Sigmoid colon (tissue), 7 donors: ENCODE data around the gene DYNC2I2. TPM values are rescaled to one million over a fixed set of nuclear protein-coding genes. Genes with fewer than 3 reads are reported as not detected.

ENCODE experiments used
- DNase-seq: peaks from one replicate; pipeline ENCODE4 v3.0.0-alpha.2; 2019
- H3K27ac ChIP-seq, 4 donors: fragments of 200-600 bp; sonication (generic); one replicate each; pipeline ENCODE4 v1.5.1; 2016 to 2019; ENCODE audit warnings: mild to moderate bottlenecking in 1 of 4
- H3K27me3 ChIP-seq, 3 donors: fragments of 200-600 bp; sonication (generic); one replicate each; pipeline ENCODE4 v1.5.1; 2019; ENCODE audit warnings: mild to moderate bottlenecking in 1 of 3
- H3K36me3 ChIP-seq, 4 donors: fragments of 200-600 bp; sonication (generic); one replicate each; pipeline ENCODE4 v1.5.1; 2016 to 2019
- H3K4me1 ChIP-seq, 4 donors: fragments of 200-600 bp; sonication (generic); one replicate each; pipeline ENCODE4 v1.5.1; 2017 to 2019
- H3K4me3 ChIP-seq, 4 donors: fragments of 200-600 bp; sonication (generic); one replicate each; pipeline ENCODE4 v1.5.1; 2017 to 2019; ENCODE audit warnings: mild to moderate bottlenecking in 2 of 4, moderate library complexity in 1 of 4
- H3K9me3 ChIP-seq, 4 donors: fragments of 200-600 bp in 3 of 4; sonication (generic) in 3 of 4; one replicate each; pipeline versions ENCODE4 v1.5.1 to v1.6.1; 2013 to 2019
- EP300 ChIP-seq, 4 donors: sonication (generic); formaldehyde crosslinking; IDR thresholded peaks; one replicate each; pipeline ENCODE4 v1.6.1; 2017; ENCODE audit warnings: antibody characterized with exemption in 4 of 4
- POLR2A ChIP-seq, 2 donors: fragments of 450-650 bp; IDR thresholded peaks; one replicate each; pipeline ENCODE4 v1.6.1; 2016; ENCODE audit warnings: antibody characterized with exemption in 2 of 2, mild to moderate bottlenecking in 2 of 2, moderate library complexity in 2 of 2
- POLR2AphosphoS5 ChIP-seq, 4 donors: sonication (generic); formaldehyde crosslinking; IDR thresholded peaks; one replicate each; pipeline ENCODE4 v1.6.1; 2017; ENCODE audit warnings: antibody characterized with exemption in 4 of 4
- WGBS, 2 donors: extraction: QIAGEN DNeasy Blood & Tissue Kit; methylation state at CpG; one replicate each; pipeline ENCODE4 v1.1.7; 2013; 5-methylcytosine and 5-hydroxymethylcytosine counted together
- intact Hi-C: fragments of 100-400 bp; cut with DNase I; formaldehyde crosslinking; loops from one replicate; pipeline ENCODE4 v1.15.1; 2023
- polyA plus RNA-seq, 3 donors: library from polyadenylated mRNA; stranded (reverse); fragments of 200-250 nt; gene quantifications; one replicate each; pipeline ENCODE4 v1.2.3, GENCODE V29; 2013
- total RNA-seq, 4 donors: library from RNA; depleted of rRNA; stranded (reverse); fragments of >200 nt; gene quantifications; one replicate each; pipeline ENCODE4 v1.1.0, GENCODE V29; 2016
- TF ChIP-seq, protein P1 (sequence below), 4 experiments: fragments of 450-650 bp in 3 of 4; fragments of 200-600 bp in 1 of 4; IDR thresholded peaks; one replicate each; pipeline ENCODE4 v1.5.1; 2016 to 2019; ENCODE audit warnings: antibody characterized with exemption in 4 of 4, mild to moderate bottlenecking in 3 of 4, moderate library complexity in 2 of 4
- donor health status: healthy with polysubstance abuse.
- donor health status: Bipolar disorder and iron deficiency.
- donor health status: healthy.

The DYNC2I2 gene
- total and polyA plus RNA-seq, 7 donors = 21.6 to 87.4 (median 33.0) TPM

DNA sequence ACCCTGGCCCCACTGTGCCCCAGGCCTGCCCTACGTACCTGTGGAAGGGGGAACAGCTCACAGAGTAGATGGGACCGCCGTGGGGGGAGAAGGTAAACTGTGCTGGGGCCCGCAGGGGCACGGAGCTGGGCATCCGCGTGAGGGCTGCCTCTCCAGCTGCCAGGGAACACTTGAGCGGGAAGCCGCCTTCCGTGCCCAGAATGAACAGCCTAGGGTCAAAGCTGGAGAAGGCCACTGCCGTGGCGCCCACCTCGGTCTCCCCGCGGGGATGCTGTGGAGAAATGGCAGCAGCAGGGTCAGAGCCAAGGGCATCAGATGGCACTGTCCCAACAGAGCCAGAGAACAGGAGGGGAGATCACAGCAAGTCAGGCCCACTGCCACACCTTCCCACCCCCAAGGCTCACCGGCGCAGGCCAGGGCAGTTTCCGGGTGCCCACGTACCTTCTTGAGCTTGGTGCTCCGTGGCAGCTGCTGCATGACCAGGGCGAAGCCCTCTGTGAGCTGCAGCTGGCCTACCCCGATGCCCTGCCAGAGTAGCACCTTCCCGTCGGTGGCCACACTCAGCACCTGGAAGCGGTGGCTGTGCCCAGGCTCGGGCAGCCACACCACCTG is 21.9 kb downstream of the DYNC2I2 start:
- H3K4me3 ChIP-seq = no peak overlapping the region
- TF ChIP-seq EP300 (IDR thresholded peaks at IDR 0.05) = no peak
- no peak for TF ChIP-seq POLR2AphosphoS5 (IDR thresholded peaks at IDR 0.05)
- TF ChIP-seq, protein P1, sequence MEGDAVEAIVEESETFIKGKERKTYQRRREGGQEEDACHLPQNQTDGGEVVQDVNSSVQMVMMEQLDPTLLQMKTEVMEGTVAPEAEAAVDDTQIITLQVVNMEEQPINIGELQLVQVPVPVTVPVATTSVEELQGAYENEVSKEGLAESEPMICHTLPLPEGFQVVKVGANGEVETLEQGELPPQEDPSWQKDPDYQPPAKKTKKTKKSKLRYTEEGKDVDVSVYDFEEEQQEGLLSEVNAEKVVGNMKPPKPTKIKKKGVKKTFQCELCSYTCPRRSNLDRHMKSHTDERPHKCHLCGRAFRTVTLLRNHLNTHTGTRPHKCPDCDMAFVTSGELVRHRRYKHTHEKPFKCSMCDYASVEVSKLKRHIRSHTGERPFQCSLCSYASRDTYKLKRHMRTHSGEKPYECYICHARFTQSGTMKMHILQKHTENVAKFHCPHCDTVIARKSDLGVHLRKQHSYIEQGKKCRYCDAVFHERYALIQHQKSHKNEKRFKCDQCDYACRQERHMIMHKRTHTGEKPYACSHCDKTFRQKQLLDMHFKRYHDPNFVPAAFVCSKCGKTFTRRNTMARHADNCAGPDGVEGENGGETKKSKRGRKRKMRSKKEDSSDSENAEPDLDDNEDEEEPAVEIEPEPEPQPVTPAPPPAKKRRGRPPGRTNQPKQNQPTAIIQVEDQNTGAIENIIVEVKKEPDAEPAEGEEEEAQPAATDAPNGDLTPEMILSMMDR (IDR thresholded peaks at IDR 0.05) = no peak
- no peak for TF ChIP-seq POLR2A (IDR thresholded peaks at IDR 0.05)
- peaks cover 37 to 61% (median 47%) of the 10 kb centered on the region in 4 donors for H3K36me3 ChIP-seq
- H3K27ac ChIP-seq = peak overlapping the region; percentile 75 to 91 (median 80)
- H3K9me3 ChIP-seq = no peaks in the 10 kb centered on the region
- H3K27me3 ChIP-seq = no peaks in the 10 kb centered on the region
- no peak for DNase-seq
- intact Hi-C loops = loop anchor here (10.0 kb wide), 1 partner anchor 1590 kb away; no protein-coding TSS in a partner anchor
- WGBS, 2 donors = 56 to 84% methylated on average over 26 of the region's 26 CpGs
- H3K4me1 ChIP-seq = peaks cover 0 to 26% (median 22%) of the 10 kb centered on the region in 4 donors

DNA sequence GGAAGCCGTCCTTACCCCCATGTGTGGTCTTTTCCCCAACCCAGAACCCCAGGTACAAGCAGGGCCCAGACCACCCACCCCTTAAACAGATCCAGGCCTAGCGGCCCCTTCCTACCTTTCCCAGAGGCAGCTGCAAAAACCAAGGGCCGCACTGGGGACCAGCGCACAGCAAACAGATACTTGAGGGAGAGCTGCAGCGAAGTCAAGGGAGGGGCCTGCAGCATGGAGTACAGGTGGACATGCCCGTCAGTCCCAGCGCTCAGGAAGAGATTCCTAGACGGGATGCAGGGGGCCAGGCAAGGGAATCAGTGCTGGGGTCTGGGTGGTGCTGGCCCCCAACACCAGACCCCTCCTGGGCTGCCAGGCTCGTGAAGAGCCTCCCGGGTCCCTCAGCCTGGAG is 22.5 kb downstream of the DYNC2I2 start:
- Histone ChIP-seq H3K27ac (peak overlapping the region; percentile 75 to 91 (median 80)), H3K4me1 (peaks cover 0 to 26% (median 23%) of the 10 kb centered on the region in 4 donors), H3K4me3 (no peak overlapping the region), H3K27me3 (no peaks in the 10 kb centered on the region), H3K9me3 (no peaks in the 10 kb centered on the region), H3K36me3 (peaks cover 44 to 64% (median 51%) of the 10 kb centered on the region in 4 donors)
- TF ChIP-seq POLR2AphosphoS5 (IDR thresholded peaks at IDR 0.05) (no peak), POLR2A (IDR thresholded peaks at IDR 0.05) (no peak), EP300 (IDR thresholded peaks at IDR 0.05) (no peak)
- TF ChIP-seq, protein P1 (IDR thresholded peaks at IDR 0.05) = no peak
- no peak for DNase-seq
- WGBS, 2 donors = 93 to 94% methylated on average over 10 of the region's 10 CpGs
- intact Hi-C loops = loop anchor here (10.0 kb wide), 1 partner anchor 1591 kb away; no protein-coding TSS in a partner anchor

DNA sequence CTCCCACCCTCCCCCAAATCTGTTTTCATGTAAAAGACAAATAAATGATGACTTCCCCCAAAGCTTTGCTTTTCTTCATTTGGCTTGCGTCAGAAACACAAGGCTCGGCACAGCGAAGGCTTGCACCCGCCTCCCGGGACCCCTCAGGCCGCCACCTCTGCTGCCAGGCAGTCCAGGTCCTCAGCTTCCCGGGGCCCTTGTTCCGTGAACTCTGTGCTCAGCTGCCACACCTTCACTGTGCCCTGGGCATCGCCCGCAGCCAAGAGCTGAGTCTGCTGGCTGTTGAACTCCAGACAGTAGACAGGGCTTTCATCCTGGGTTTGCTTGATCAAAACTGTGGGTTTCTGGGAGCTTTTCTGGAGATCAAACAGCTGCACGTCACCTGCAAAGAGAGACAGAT is 23.0 kb downstream of the DYNC2I2 start:
- no peak overlapping the region for H3K27ac ChIP-seq
- peaks cover 44 to 64% (median 56%) of the 10 kb centered on the region in 4 donors for H3K36me3 ChIP-seq
- no peak overlapping the region for H3K4me3 ChIP-seq
- TF ChIP-seq POLR2A (IDR thresholded peaks at IDR 0.05) (no peak), POLR2AphosphoS5 (IDR thresholded peaks at IDR 0.05) (no peak), EP300 (IDR thresholded peaks at IDR 0.05) (no peak)
- TF ChIP-seq, protein P1 (IDR thresholded peaks at IDR 0.05) = no peak
- 83 to 88% methylated on average over 11 of the region's 11 CpGs for WGBS, 2 donors
- intact Hi-C loops = loop anchor here (10.0 kb wide), 1 partner anchor 1591 kb away; no protein-coding TSS in a partner anchor
- H3K4me1 ChIP-seq = peaks cover 0 to 29% (median 27%) of the 10 kb centered on the region in 4 donors
- no peaks in the 10 kb centered on the region for H3K27me3 ChIP-seq
- H3K9me3 ChIP-seq = no peaks in the 10 kb centered on the region
- DNase-seq = no peak

DNA sequence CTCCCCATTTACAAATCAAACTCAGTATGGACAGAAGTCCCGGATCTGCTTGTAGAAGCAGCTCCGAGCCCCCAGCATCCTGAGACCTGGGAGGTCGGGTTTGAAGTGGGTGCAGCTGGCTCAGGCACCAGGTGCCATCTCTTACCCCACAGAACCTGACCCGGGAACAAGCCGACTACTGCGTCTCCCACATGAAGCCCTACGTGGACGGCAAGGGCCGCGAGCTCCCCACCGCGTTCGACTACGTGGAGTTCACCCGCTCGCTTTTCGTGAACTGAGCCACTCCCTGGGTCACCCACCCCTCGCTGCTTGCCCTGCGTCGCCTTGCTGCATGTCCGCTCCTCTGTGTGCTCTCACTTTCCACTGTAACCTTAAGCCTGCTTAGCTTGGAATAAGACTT is 23.6 kb downstream of the DYNC2I2 start:
- H3K4me3 ChIP-seq = no peak overlapping the region
- no peaks in the 10 kb centered on the region for H3K9me3 ChIP-seq
- H3K27me3 ChIP-seq = no peaks in the 10 kb centered on the region
- no peak for DNase-seq
- 95 to 96% methylated on average over 21 of the region's 21 CpGs for WGBS, 2 donors
- no peak overlapping the region for H3K27ac ChIP-seq
- intact Hi-C loops = loop anchor here (10.0 kb wide), 1 partner anchor 1592 kb away; no protein-coding TSS in a partner anchor
- H3K4me1 ChIP-seq = peaks cover 0 to 34% (median 31%) of the 10 kb centered on the region in 4 donors
- peaks cover 46 to 66% (median 58%) of the 10 kb centered on the region in 4 donors for H3K36me3 ChIP-seq
- TF ChIP-seq, protein P1 (IDR thresholded peaks at IDR 0.05) = no peak
- TF ChIP-seq POLR2AphosphoS5 (IDR thresholded peaks at IDR 0.05) (no peak), EP300 (IDR thresholded peaks at IDR 0.05) (no peak), POLR2A (IDR thresholded peaks at IDR 0.05) (no peak)
